SK-N-MC (cell line): Measurements from ENCODE around the gene NR3C1.

Experiments
- EZH2 ChIP-seq: fragments of 200-600 bp; sonication (generic); IDR thresholded peaks from one replicate; pipeline ENCODE4 v1.6.1; 2017; ENCODE audit warnings: antibody characterized with exemption
- FOXP2 ChIP-seq: optimal IDR thresholded peaks from 2 replicates; pipeline ENCODE3; 2011; ENCODE audit warnings: mild to moderate bottlenecking, moderate library complexity; ENCODE audit not compliant: insufficient read depth; ENCODE audit errors: extremely low read length, control extremely low read depth
- POLR2AphosphoS5 ChIP-seq: IDR thresholded peaks from 2 replicates; pipeline ENCODE4 v1.6.1; 2012; ENCODE audit warnings: mild to moderate bottlenecking, low read depth, low read length, borderline replicate concordance

DNA sequence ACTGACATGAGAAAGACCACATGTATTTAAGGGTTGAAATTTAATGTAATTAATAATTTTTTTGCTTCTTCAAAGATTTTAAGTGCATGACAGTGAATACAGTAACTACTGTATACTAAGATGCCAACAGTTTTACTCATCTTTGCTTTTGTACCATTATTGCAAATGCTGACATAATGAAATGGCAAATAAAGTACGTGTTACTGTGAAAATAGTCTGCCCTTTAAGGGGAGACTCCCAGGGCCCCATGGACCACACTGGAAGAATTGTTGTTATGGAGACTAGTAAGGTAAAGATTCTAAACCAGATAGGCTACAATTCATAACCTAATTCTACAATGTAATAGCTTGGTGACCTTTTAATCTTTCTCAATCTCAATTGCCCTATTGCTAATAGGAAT, 84.7 kb downstream of the NR3C1 start:
- TF ChIP-seq POLR2AphosphoS5 (no peak), EZH2 (no peak), FOXP2 (no peak)
